Frontal cortex (tissue), 4 donors: ENCODE results near the gene GRIP2. TPM values are rescaled to one million over a fixed set of nuclear protein-coding genes. Genes with fewer than 3 reads are reported as not detected.

Source experiments
- DNase-seq, 2 donors: peaks; one replicate each; pipeline ENCODE4 v3.0.0; 2012; ENCODE audit warnings: low spot score in 2 of 2
- FAIRE-seq: peaks from 2 replicates; lab custom pipeline; 2012; peaks lifted over from hg19 to GRCh38; lab: Jason Lieb, UNC
- total RNA-seq: library from RNA; depleted of rRNA; stranded (reverse); fragments of >200 nt; gene quantifications from one replicate; pipeline ENCODE4 v1.2.3, GENCODE V29; 2014
- donor health status: control.
- donor health status: control.
- donor health status: control.

The GRIP2 gene
- total RNA-seq, 1 donor from 2014 or later, result 8.2 TPM

GRCh38 chr3:14542656-14543055, 2.5 kb upstream of the GRIP2 start:
- no peak for DNase-seq
- FAIRE-seq, result no peak

- DNase-seq, result no peak
- no peak for FAIRE-seq
Measured at GRCh38 chr3:14541646-14542045, 1.5 kb upstream of the GRIP2 start.

GRCh38 chr3:14540821-14541385, 761 bp upstream of the GRIP2 start:
- DNase-seq (no peak), FAIRE-seq (no peak)

GRCh38 chr3:14539384-14539741, 779 bp downstream of the GRIP2 start:
- FAIRE-seq (no peak), DNase-seq (no peak)

GRCh38 chr3:14538451-14539088, 1.6 kb downstream of the GRIP2 start:
- DNase-seq (no peak), FAIRE-seq (no peak)

GRCh38 chr3:14537590-14538450, 2.3 kb downstream of the GRIP2 start:
- FAIRE-seq, result no peak
- DNase-seq, result no peak

- FAIRE-seq (no peak), DNase-seq (no peak)
Measured at GRCh38 chr3:14536837-14537589, 3.1 kb downstream of the GRIP2 start.

- FAIRE-seq (no peak), DNase-seq (no peak)
Measured at GRCh38 chr3:14536055-14536815, 3.9 kb downstream of the GRIP2 start.

- no peak for DNase-seq
- FAIRE-seq, result no peak
Measured at GRCh38 chr3:14535616-14536015, 4.5 kb downstream of the GRIP2 start.

GRCh38 chr3:14534516-14535191, 5.5 kb downstream of the GRIP2 start:
- DNase-seq, result no peak
- FAIRE-seq, result no peak

- no peak for FAIRE-seq
- no peak for DNase-seq
Measured at GRCh38 chr3:14533457-14533958, 6.6 kb downstream of the GRIP2 start.

- DNase-seq (no peak), FAIRE-seq (no peak)
Measured at GRCh38 chr3:14532691-14533456, 7.3 kb downstream of the GRIP2 start.

GRCh38 chr3:14531856-14532395, 8.2 kb downstream of the GRIP2 start:
- DNase-seq (no peak), FAIRE-seq (no peak)

GRCh38 chr3:14528081-14528480, 12.1 kb downstream of the GRIP2 start:
- no peak for FAIRE-seq
- no peak for DNase-seq

GRCh38 chr3:14525685-14526631, 14.2 kb downstream of the GRIP2 start:
- FAIRE-seq (no peak), DNase-seq (no peak)

GRCh38 chr3:14524920-14525660, 15.1 kb downstream of the GRIP2 start:
- DNase-seq (no peak), FAIRE-seq (no peak)
